ENCODE results near the gene MPG.

DNA sequence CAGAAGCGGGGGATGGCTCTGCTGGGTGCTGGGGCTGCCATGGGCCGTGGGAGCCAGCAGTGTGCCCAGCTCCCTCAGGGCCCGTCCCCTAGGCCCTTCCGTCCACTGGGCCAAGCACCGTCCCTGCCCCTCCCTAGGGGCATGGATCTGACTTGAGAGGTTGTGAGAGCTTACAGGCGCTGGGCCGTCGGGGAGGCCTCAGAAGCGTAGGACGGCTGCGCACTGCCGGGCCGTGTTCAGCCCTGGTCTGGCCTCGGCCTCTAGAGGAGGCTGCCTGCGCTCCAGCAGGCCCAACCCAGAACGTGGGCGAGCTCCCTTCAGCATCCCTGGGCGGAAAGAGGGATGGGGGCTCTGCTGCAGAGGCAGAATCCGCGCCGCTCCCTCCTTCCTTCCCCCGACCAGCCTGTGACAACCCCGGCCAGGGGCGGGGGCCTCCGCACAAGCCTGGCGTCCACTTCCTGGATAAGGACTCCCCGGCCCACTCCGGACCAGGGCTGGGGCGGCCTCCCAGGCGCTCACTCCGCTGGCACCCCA lies 685 bp upstream of the MPG start:
- TF ChIP-seq POLR2AphosphoS5 (IDR thresholded peaks at IDR 0.05; ENCODE audit: low read depth, low read length) (no peak; the same call in 1 of the 2 replicates), SIN3A (IDR thresholded peaks at IDR 0.05; ENCODE audit: borderline replicate concordance, insufficient read depth, low read length) (no peak)

Measured in PFSK-1 (cell line).